Spleen (tissue), 11 donors: Measurements from ENCODE around the gene TENT4B. TPM values are rescaled to one million over a fixed set of nuclear protein-coding genes. Genes with fewer than 3 reads are reported as not detected.
A peak's percentile ranks its signal among the peaks of the same experiment; 100 is the strongest.

Experiments
- DNase-seq: peaks from one replicate; pipeline ENCODE4 v3.0.0-alpha.2; 2020
- H3K27ac ChIP-seq, 8 donors: fragments of 200-600 bp; sonication (generic) in 7 of 8; 1 replicate in 4 of 8; 2 replicates in 4 of 8; pipeline versions ENCODE4 v1.5.0 to v1.8.0; 2016 to 2021; ENCODE audit warnings: inconsistent platforms in 4 of 8, mild to moderate bottlenecking in 4 of 8, moderate library complexity in 1 of 8
- H3K27me3 ChIP-seq, 7 donors: fragments of 200-600 bp; sonication (generic) in 6 of 7; replicated peaks in 1 of 7; 1 replicate in 4 of 7; 2 replicates in 3 of 7; pipeline versions ENCODE4 v1.5.0 to v1.8.0; 2016 to 2021; ENCODE audit warnings: inconsistent platforms in 3 of 7, mild to moderate bottlenecking in 1 of 7
- H3K36me3 ChIP-seq, 6 donors: fragments of 200-600 bp; sonication (generic) in 5 of 6; 1 replicate in 4 of 6; 2 replicates in 2 of 6; pipeline versions ENCODE4 v1.5.0 to v1.8.0; 2016 to 2021; ENCODE audit warnings: inconsistent platforms in 2 of 6
- H3K4me1 ChIP-seq, 6 donors: fragments of 200-600 bp; sonication (generic) in 5 of 6; 1 replicate in 3 of 6; 2 replicates in 3 of 6; pipeline versions ENCODE4 v1.5.0 to v1.8.0; 2016 to 2021; ENCODE audit warnings: inconsistent platforms in 3 of 6
- H3K4me3 ChIP-seq, 8 donors: fragments of 200-600 bp; sonication (generic) in 7 of 8; 1 replicate in 4 of 8; 2 replicates in 4 of 8; pipeline versions ENCODE4 v1.5.0 to v1.8.0; 2016 to 2021; ENCODE audit warnings: inconsistent platforms in 4 of 8, mild to moderate bottlenecking in 4 of 8, moderate library complexity in 2 of 8
- H3K9me3 ChIP-seq, 8 donors: fragments of 200-600 bp; sonication (generic) in 7 of 8; 1 replicate in 4 of 8; 2 replicates in 4 of 8; pipeline versions ENCODE4 v1.5.0 to v1.8.0; 2016 to 2021; ENCODE audit warnings: inconsistent platforms in 4 of 8
- CTCF ChIP-seq, 11 experiments: fragments of 200-600 bp in 7 of 11; fragments of 450-650 bp in 4 of 11; sonication (generic) in 4 of 11; IDR thresholded peaks in 8 of 11; conservative IDR thresholded peaks in 3 of 11; 1 replicate in 7 of 11; 2 replicates in 4 of 11; pipeline versions ENCODE4 v1.4.0 to v1.8.0; 2016 to 2021; ENCODE audit warnings: antibody characterized with exemption in 11 of 11, inconsistent platforms in 4 of 11, mild to moderate bottlenecking in 1 of 11
- POLR2A ChIP-seq, 3 donors: fragments of 450-650 bp; IDR thresholded peaks; one replicate each; pipeline ENCODE4 v1.5.1; 2017; ENCODE audit warnings: antibody characterized with exemption in 3 of 3, mild to moderate bottlenecking in 1 of 3
- POLR2AphosphoS5 ChIP-seq, 3 donors: sonication (generic); formaldehyde crosslinking; IDR thresholded peaks; one replicate each; pipeline ENCODE4 v1.5.1; 2017; ENCODE audit warnings: antibody characterized with exemption in 3 of 3
- WGBS, 5 donors: extraction: QIAGEN DNeasy Blood & Tissue Kit in 3 of 5; methylation state at CpG; one replicate each; pipeline versions ENCODE4 v1.1.5 to v1.1.7; 2013 to 2018; 5-methylcytosine and 5-hydroxymethylcytosine counted together
- intact Hi-C: fragments of 100-400 bp; cut with DNase I; formaldehyde crosslinking; loops from one replicate; pipeline ENCODE4 v1.15.0; 2023; ENCODE audit warnings: low total_unique reads
- polyA plus RNA-seq, 3 donors: library from polyadenylated mRNA; stranded (reverse); fragments of 200-250 nt; gene quantifications; one replicate each; pipeline ENCODE4 v1.2.1, GENCODE V29; 2013
- total RNA-seq, 7 donors: library from RNA; depleted of rRNA in 3 of 7; stranded (reverse); fragments of >200 nt in 3 of 7; fragmentation: NEBNext Ultra II Directional in 4 of 7; extraction: Animal tissue kit (Norgen Biotek cat#: 25700) in 4 of 7; gene quantifications; one replicate each; pipeline versions ENCODE4 v1.1.0 to v1.2.1, GENCODE V29; 2016 to 2021
- donor health status: healthy with polysubstance abuse.
- donor health status: DM: no; HTN: no; CAD: no; lungs with moderate emphysema.
- donor health status: DM: no; HTN: no; CAD: no.
- donor health status: Bipolar disorder and iron deficiency.
- donor health status: healthy.
- donor health status: DM: no; HTN: no; CAD: no.
- donor health status: DM: yes; HTN: yes; CAD: no.

Gene TENT4B
- total and polyA plus RNA-seq, 10 donors = 4.2 to 16.4 (median 12.1) TPM

- WGBS, 5 donors = 59 to 85% (median 80%) methylated on average over 1 of the region's 1 CpG
- no peaks in the 10 kb centered on the region for H3K9me3 ChIP-seq
- peaks cover 0 to 70% (median 15%) of the 10 kb centered on the region in 6 donors for H3K4me1 ChIP-seq
- H3K36me3 ChIP-seq = peaks cover 0 to 7% (median 0%) of the 10 kb centered on the region in 6 donors
- no peaks in the 10 kb centered on the region for H3K27me3 ChIP-seq
- DNase-seq = no peak
- intact Hi-C loops = no loop called here
- no peak for TF ChIP-seq POLR2AphosphoS5 (IDR thresholded peaks at IDR 0.05)
- no peak for TF ChIP-seq CTCF (IDR thresholded peaks at IDR 0.05 in 8 of 11, conservative IDR thresholded peaks at IDR 0.05 in 3 of 11)
- no peak for TF ChIP-seq POLR2A (IDR thresholded peaks at IDR 0.05)
- no peak overlapping the region for H3K27ac ChIP-seq
- H3K4me3 ChIP-seq = no peak overlapping the region
Observed at GRCh38 chr16:50178491-50178941, 25.4 kb downstream of the TENT4B start.

GRCh38 chr16:50182441-50182840, 29.3 kb downstream of the TENT4B start:
- intact Hi-C loops = no loop called here

GRCh38 chr16:50183316-50183715, 30.2 kb downstream of the TENT4B start:
- Histone ChIP-seq H3K9me3 (no peaks in the 10 kb centered on the region), H3K36me3 (no peaks in the 10 kb centered on the region), H3K4me3 (no peak overlapping the region), H3K27me3 (no peaks in the 10 kb centered on the region), H3K4me1 (peaks cover 0 to 79% (median 16%) of the 10 kb centered on the region in 6 donors), H3K27ac (no peak overlapping the region)
- DNase-seq = no peak
- no peak for TF ChIP-seq POLR2AphosphoS5 (IDR thresholded peaks at IDR 0.05)
- no peak for TF ChIP-seq CTCF (IDR thresholded peaks at IDR 0.05 in 8 of 11, conservative IDR thresholded peaks at IDR 0.05 in 3 of 11)
- no peak for TF ChIP-seq POLR2A (IDR thresholded peaks at IDR 0.05)
- WGBS, 5 donors = 73 to 86% (median 83%) methylated on average over 4 of the region's 4 CpGs
- intact Hi-C loops = no loop called here

More at GRCh38 chr16:50182441-50182840, 29.3 kb downstream of the TENT4B start:
- no peak for DNase-seq
- no peak for TF ChIP-seq CTCF (IDR thresholded peaks at IDR 0.05 in 8 of 11, conservative IDR thresholded peaks at IDR 0.05 in 3 of 11)
- no peak for TF ChIP-seq POLR2AphosphoS5 (IDR thresholded peaks at IDR 0.05)
- TF ChIP-seq POLR2A (IDR thresholded peaks at IDR 0.05) = no peak
- Histone ChIP-seq H3K36me3 (no peaks in the 10 kb centered on the region), H3K9me3 (no peaks in the 10 kb centered on the region), H3K27me3 (no peaks in the 10 kb centered on the region), H3K4me3 (no peak overlapping the region), H3K27ac (no peak overlapping the region), H3K4me1 (peaks cover 0 to 79% (median 17%) of the 10 kb centered on the region in 6 donors)

- intact Hi-C loops = no loop called here
- no peak for DNase-seq
- Histone ChIP-seq H3K9me3 (no peaks in the 10 kb centered on the region), H3K27me3 (no peaks in the 10 kb centered on the region), H3K36me3 (no peaks in the 10 kb centered on the region), H3K27ac (peak overlapping the region in 1 of 8 donors; percentile 7), H3K4me3 (no peak overlapping the region), H3K4me1 (peaks cover 0 to 81% (median 24%) of the 10 kb centered on the region in 6 donors)
- no peak for TF ChIP-seq CTCF (IDR thresholded peaks at IDR 0.05 in 8 of 11, conservative IDR thresholded peaks at IDR 0.05 in 3 of 11)
- no peak for TF ChIP-seq POLR2AphosphoS5 (IDR thresholded peaks at IDR 0.05)
- no peak for TF ChIP-seq POLR2A (IDR thresholded peaks at IDR 0.05)
- 78 to 90% (median 86%) methylated on average over 3 of the region's 3 CpGs for WGBS, 5 donors
Observed at GRCh38 chr16:50185005-50185505, 31.9 kb downstream of the TENT4B start.
